HepG2 (cell line): ENCODE data around the gene SRC.

ENCODE experiments used
- ATF7 ChIP-seq, 2 experiments: fragments of 450-650 bp in 1 of 2; sonication (generic) in 1 of 2; formaldehyde crosslinking in 1 of 2; IDR thresholded peaks; 2 replicates each; pipeline versions ENCODE4 v1.4.0 to v1.6.1; 2016 to 2020; ENCODE audit warnings: antibody characterized with exemption in 1 of 2, mild to moderate bottlenecking in 1 of 2, missing genetic modification reagents in 1 of 2
- CTCF ChIP-seq: sonication (generic); formaldehyde crosslinking; IDR thresholded peaks from 2 replicates; pipeline ENCODE4 v1.5.0; 2020; ENCODE audit warnings: mild to moderate bottlenecking, missing genetic modification reagents, moderate library complexity
- E2F2 ChIP-seq: sonication (generic); formaldehyde crosslinking; IDR thresholded peaks from 2 replicates; pipeline ENCODE4 v1.4.0; 2020; ENCODE audit warnings: missing genetic modification reagents, borderline replicate concordance
- ELF4 ChIP-seq: sonication (generic); formaldehyde crosslinking; IDR thresholded peaks from 2 replicates; pipeline ENCODE4 v1.5.0; 2020; ENCODE audit warnings: missing genetic modification reagents, mild to moderate bottlenecking, moderate library complexity, borderline replicate concordance
- GMEB2 ChIP-seq: IDR thresholded peaks from 2 replicates; pipeline ENCODE4 v1.6.1; 2016; ENCODE audit warnings: missing biosample characterization, missing genetic modification reagents, low read depth
- SRF ChIP-seq: IDR thresholded peaks from 2 replicates; pipeline ENCODE4 v1.6.1; 2011; ENCODE audit warnings: mild to moderate bottlenecking, low read depth, low read length, moderate library complexity
- ZBTB26 ChIP-seq: IDR thresholded peaks from 2 replicates; pipeline ENCODE4 v1.6.1; 2016; ENCODE audit warnings: missing compliant biosample characterization, missing genetic modification reagents, borderline replicate concordance
- ZFYVE20 ChIP-seq: sonication (generic); formaldehyde crosslinking; IDR thresholded peaks from 2 replicates; pipeline ENCODE4 v1.8.0; 2023; ENCODE audit warnings: low read depth, mild to moderate bottlenecking, moderate library complexity, missing genetic modification reagents, borderline replicate concordance
- ZNF446 ChIP-seq: sonication (generic); formaldehyde crosslinking; IDR thresholded peaks from 2 replicates; pipeline ENCODE4 v1.5.0; 2020; ENCODE audit warnings: mild to moderate bottlenecking, missing genetic modification reagents
- ZNF761 ChIP-seq: sonication (generic); formaldehyde crosslinking; conservative IDR thresholded peaks from 2 replicates; pipeline ENCODE4 v1.4.0; 2020; ENCODE audit warnings: mild to moderate bottlenecking, missing genetic modification reagents
- TF ChIP-seq, protein P1 (sequence below): sonication (generic); formaldehyde crosslinking; IDR thresholded peaks from 2 replicates; pipeline ENCODE4 v1.5.1; 2020; ENCODE audit warnings: missing genetic modification reagents, mild to moderate bottlenecking, borderline replicate concordance
- TF ChIP-seq, protein P2 (sequence below): sonication (generic); formaldehyde crosslinking; IDR thresholded peaks from 2 replicates; pipeline ENCODE4 v1.8.1; 2023; ENCODE audit warnings: mild to moderate bottlenecking, missing genetic modification reagents, borderline replicate concordance

GRCh38 chr20:37397954-37398749, 52.2 kb downstream of the SRC start:
- no peak for TF ChIP-seq SRF
- no peak for TF ChIP-seq CTCF (CRISPR knock-in tag)
- TF ChIP-seq ZNF446 (CRISPR knock-in tag) = no peak
- no peak for TF ChIP-seq ZFYVE20 (CRISPR knock-in tag)
- TF ChIP-seq ELF4 (CRISPR knock-in tag) = no peak
- TF ChIP-seq GMEB2 (CRISPR knock-in tag) = no peak
- no peak for TF ChIP-seq ATF7 (IDR thresholded peaks at IDR 0.05)
- no peak for TF ChIP-seq ATF7 (CRISPR knock-in tag; IDR thresholded peaks at IDR 0.05)
- TF ChIP-seq ZNF761 (CRISPR knock-in tag) = no peak
- TF ChIP-seq, protein P1, sequence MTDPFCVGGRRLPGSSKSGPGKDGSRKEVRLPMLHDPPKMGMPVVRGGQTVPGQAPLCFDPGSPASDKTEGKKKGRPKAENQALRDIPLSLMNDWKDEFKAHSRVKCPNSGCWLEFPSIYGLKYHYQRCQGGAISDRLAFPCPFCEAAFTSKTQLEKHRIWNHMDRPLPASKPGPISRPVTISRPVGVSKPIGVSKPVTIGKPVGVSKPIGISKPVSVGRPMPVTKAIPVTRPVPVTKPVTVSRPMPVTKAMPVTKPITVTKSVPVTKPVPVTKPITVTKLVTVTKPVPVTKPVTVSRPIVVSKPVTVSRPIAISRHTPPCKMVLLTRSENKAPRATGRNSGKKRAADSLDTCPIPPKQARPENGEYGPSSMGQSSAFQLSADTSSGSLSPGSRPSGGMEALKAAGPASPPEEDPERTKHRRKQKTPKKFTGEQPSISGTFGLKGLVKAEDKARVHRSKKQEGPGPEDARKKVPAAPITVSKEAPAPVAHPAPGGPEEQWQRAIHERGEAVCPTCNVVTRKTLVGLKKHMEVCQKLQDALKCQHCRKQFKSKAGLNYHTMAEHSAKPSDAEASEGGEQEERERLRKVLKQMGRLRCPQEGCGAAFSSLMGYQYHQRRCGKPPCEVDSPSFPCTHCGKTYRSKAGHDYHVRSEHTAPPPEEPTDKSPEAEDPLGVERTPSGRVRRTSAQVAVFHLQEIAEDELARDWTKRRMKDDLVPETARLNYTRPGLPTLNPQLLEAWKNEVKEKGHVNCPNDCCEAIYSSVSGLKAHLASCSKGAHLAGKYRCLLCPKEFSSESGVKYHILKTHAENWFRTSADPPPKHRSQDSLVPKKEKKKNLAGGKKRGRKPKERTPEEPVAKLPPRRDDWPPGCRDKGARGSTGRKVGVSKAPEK (CRISPR knock-in tag) = no peak
- no peak for TF ChIP-seq E2F2 (CRISPR knock-in tag)
- 0 out of 2 replicates have a peak, but pooled peaks have one; percentile 58 for TF ChIP-seq ZBTB26 (CRISPR knock-in tag)
- TF ChIP-seq, protein P2, sequence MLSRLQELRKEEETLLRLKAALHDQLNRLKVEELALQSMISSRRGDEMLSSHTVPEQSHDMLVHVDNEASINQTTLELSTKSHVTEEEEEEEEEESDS (CRISPR knock-in tag) = no peak
